Smooth muscle cell (in vitro differentiated cells): Measurements from ENCODE around the gene PRDM2. TPM values are rescaled to one million over a fixed set of nuclear protein-coding genes. Genes with fewer than 3 reads are reported as not detected.
A peak's percentile ranks its signal among the peaks of the same experiment; 100 is the strongest.

Experiments
- DNase-seq: peaks from one replicate; lab custom pipeline; 2025; ENCODE audit not compliant: unreplicated experiment; lab: John Stamatoyannopoulos, UW
- H2AFZ ChIP-seq: fragments of 200-600 bp; sonication (generic); 2 replicates; pipeline ENCODE4 v1.6.0; 2016; ENCODE audit warnings: antibody characterized with exemption, low read depth, mild to moderate bottlenecking
- H3F3A ChIP-seq: fragments of 200-600 bp; sonication (generic); 2 replicates; pipeline ENCODE4 v1.6.0; 2017; ENCODE audit warnings: antibody characterized with exemption, low read depth
- H3K27ac ChIP-seq: fragments of 200-600 bp; sonication (generic); 2 replicates; pipeline ENCODE4 v1.5.1; 2016; ENCODE audit warnings: low read depth, mild to moderate bottlenecking
- H3K27me3 ChIP-seq: fragments of 200-600 bp; sonication (generic); 2 replicates; pipeline ENCODE4 v1.6.1; 2016; ENCODE audit warnings: low read depth, mild to moderate bottlenecking
- H3K36me3 ChIP-seq: fragments of 200-600 bp; sonication (generic); 2 replicates; pipeline ENCODE4 v1.5.1; 2016; ENCODE audit warnings: low read depth
- H3K4me1 ChIP-seq: fragments of 200-600 bp; sonication (generic); 2 replicates; pipeline ENCODE4 v1.5.1; 2016; ENCODE audit warnings: low read depth
- H3K4me2 ChIP-seq: fragments of 200-600 bp; sonication (generic); 2 replicates; pipeline ENCODE4 v1.6.0; 2016; ENCODE audit warnings: mild to moderate bottlenecking
- H3K4me3 ChIP-seq: fragments of 200-600 bp; sonication (generic); 2 replicates; pipeline ENCODE4 v1.5.1; 2016; ENCODE audit warnings: mild to moderate bottlenecking
- H3K79me2 ChIP-seq: fragments of 200-600 bp; sonication (generic); 2 replicates; pipeline ENCODE4 v1.6.0; 2016; ENCODE audit warnings: low read depth, mild to moderate bottlenecking
- H3K9ac ChIP-seq: fragments of 200-600 bp; sonication (generic); 2 replicates; pipeline ENCODE4 v1.6.0; 2016; ENCODE audit warnings: low read depth
- H3K9me3 ChIP-seq: fragments of 200-600 bp; sonication (generic); replicated peaks from 2 replicates; pipeline ENCODE4 v1.5.1; 2016; ENCODE audit warnings: low read depth
- H4K20me1 ChIP-seq: fragments of 200-600 bp; sonication (generic); 2 replicates; pipeline ENCODE4 v1.6.0; 2016; ENCODE audit warnings: low read depth
- WGBS: methylation state at CpG from one replicate; pipeline ENCODE4 v1.1.7; 2016; ENCODE audit warnings: low lambda C conversion rate; 5-methylcytosine and 5-hydroxymethylcytosine counted together
- polyA plus RNA-seq: library from polyadenylated mRNA; unstranded; fragments of >200 nt; fragmentation: Nextera tagmentation; extraction: Ambion mirVana; gene quantifications from 2 replicates; pipeline ENCODE4 v1.2.1, GENCODE V29; 2016
- total RNA-seq: library from RNA; depleted of rRNA; stranded (reverse); fragments of >200 nt; gene quantifications from 2 replicates; pipeline ENCODE4 v1.2.3, GENCODE V29; 2014
- TF ChIP-seq, protein P1 (sequence below): fragments of 200-600 bp; sonication (generic); IDR thresholded peaks from 2 replicates; pipeline ENCODE4 v1.5.1; 2017; ENCODE audit warnings: borderline replicate concordance, mild to moderate bottlenecking, antibody characterized with exemption; ENCODE audit not compliant: insufficient read depth, poor library complexity, severe bottlenecking

Gene PRDM2
- total and polyA plus RNA-seq, 2 experiments from 2014 or later, result 19.8 to 20.0 TPM

DNA sequence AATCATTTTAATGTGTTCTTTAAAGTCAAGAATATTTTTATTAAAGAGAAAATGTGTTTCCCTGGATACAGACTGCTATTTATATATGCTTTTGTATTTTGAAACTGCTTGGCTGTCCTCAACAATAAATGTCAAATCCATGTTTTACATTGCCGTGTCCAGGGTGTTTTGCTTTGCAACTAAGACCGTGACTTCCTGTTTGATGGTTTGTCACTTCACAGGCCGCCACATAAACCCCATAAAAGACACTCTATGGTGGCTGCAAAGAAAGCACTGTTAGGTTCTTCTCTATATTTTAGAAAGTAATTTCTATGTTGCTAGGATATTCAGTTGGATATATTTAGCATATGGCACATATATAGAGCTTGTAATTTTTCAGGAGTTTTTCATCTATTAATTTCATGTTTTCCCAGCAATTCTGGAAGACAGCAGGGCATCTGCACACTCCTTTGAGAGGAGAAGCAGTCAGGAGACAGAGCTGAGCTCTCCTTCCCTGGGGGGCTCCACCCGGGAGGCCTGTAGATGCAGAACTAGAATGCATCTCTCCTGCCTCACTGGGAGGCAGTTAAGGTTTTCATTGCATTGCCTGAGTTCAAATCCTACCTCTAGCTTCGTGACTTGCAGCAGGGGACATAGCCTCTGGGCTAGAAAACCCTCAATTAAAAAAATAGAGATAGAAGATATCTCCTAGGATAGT, 33.1 kb downstream of the PRDM2 start:
- no peak overlapping the region for H3K27ac ChIP-seq

DNA sequence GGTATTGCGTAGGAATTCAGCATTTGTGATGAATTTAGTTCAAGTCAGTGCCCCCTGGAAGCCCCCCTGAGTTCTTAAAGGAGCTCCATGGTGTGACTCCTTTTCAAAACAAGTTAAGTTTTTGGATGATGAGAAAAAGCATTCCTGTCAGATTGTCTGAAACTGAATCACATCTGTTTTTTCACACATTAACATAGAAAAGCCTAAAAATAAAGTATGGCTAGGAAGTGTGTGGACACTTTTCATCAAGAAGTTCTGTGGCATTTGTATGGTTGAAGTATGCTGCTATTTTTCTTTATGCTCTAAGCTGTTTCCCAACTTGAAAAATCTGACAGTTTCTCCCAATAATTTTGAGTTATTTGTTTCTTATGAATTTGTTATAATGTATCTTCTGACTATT, 33.7 kb downstream of the PRDM2 start:
- Histone ChIP-seq H3K4me2 (no peak overlapping the region), H3K27ac (no peak overlapping the region), H3K4me1 (no peaks in the 10 kb centered on the region), H3K4me3 (no peak overlapping the region), H3F3A (no peaks in the 10 kb centered on the region), H3K27me3 (no peaks in the 10 kb centered on the region), H3K9ac (no peak overlapping the region), H2AFZ (no peak overlapping the region), H3K9me3 (no peaks in the 10 kb centered on the region), H4K20me1 (peaks cover 10% of the 10 kb centered on the region), H3K79me2 (peaks cover 6% of the 10 kb centered on the region), H3K36me3 (no peaks in the 10 kb centered on the region)
- no peak for DNase-seq
- WGBS, result 83% methylated on average over 1 of the region's 1 CpG
- TF ChIP-seq, protein P1, sequence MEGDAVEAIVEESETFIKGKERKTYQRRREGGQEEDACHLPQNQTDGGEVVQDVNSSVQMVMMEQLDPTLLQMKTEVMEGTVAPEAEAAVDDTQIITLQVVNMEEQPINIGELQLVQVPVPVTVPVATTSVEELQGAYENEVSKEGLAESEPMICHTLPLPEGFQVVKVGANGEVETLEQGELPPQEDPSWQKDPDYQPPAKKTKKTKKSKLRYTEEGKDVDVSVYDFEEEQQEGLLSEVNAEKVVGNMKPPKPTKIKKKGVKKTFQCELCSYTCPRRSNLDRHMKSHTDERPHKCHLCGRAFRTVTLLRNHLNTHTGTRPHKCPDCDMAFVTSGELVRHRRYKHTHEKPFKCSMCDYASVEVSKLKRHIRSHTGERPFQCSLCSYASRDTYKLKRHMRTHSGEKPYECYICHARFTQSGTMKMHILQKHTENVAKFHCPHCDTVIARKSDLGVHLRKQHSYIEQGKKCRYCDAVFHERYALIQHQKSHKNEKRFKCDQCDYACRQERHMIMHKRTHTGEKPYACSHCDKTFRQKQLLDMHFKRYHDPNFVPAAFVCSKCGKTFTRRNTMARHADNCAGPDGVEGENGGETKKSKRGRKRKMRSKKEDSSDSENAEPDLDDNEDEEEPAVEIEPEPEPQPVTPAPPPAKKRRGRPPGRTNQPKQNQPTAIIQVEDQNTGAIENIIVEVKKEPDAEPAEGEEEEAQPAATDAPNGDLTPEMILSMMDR, result no peak

More for the DNA sequence above, 33.1 kb downstream of the PRDM2 start:
- Histone ChIP-seq H3K27me3 (no peaks in the 10 kb centered on the region), H3K9ac (no peak overlapping the region), H3K79me2 (peaks cover 6% of the 10 kb centered on the region), H2AFZ (no peak overlapping the region), H3K4me3 (no peak overlapping the region), H3K9me3 (no peaks in the 10 kb centered on the region), H3K4me2 (peak overlapping the region; percentile 29), H3K36me3 (no peaks in the 10 kb centered on the region), H4K20me1 (peaks cover 13% of the 10 kb centered on the region), H3F3A (no peaks in the 10 kb centered on the region), H3K4me1 (no peaks in the 10 kb centered on the region)
- WGBS, result 39% methylated on average over 5 of the region's 5 CpGs
- TF ChIP-seq, protein P1, result no peak
- no peak for DNase-seq

DNA sequence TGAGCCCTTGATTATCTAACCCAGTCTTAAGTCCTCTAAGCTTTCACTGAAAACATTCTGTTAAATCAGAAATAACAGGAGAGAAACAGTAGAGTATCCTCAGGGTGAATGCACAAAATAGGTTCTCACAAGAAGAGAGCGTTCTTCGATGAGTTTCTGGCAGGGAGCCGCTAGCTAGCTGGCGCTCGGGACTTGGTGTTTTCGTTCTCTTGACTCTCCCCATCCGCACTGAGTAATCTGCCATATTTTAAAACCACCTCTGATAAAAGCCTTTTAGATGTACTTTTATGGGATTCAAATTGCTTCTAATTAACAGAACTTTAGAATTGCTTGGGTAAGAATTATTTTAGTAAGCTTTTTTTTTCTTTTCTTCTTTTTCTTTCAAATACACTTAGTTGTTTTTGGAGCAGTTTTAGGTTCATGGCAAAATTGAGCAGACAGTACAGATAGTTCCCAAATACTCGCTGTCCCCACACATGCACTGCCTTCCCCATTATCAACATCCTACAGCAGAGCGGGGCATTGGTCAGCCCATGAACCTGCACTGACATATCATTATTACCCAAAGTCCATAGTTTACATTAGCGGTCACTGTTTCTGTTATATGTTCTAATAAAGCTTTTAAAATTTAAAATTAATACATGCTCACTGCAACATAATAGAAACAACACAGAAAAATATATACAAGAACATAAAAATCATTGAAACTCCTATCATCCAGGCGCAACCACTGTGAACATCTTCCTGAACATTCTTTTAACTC, 35.4 kb downstream of the PRDM2 start:
- Histone ChIP-seq H3K36me3 (no peaks in the 10 kb centered on the region), H3K9ac (no peak overlapping the region), H3K4me3 (no peak overlapping the region), H3K79me2 (no peaks in the 10 kb centered on the region), H3K4me1 (no peaks in the 10 kb centered on the region), H4K20me1 (peaks cover 6% of the 10 kb centered on the region), H3K4me2 (no peak overlapping the region), H3K27ac (no peak overlapping the region), H3K27me3 (no peaks in the 10 kb centered on the region), H3K9me3 (no peaks in the 10 kb centered on the region), H3F3A (no peaks in the 10 kb centered on the region), H2AFZ (no peak overlapping the region)
- TF ChIP-seq, protein P1, result no peak
- no peak for DNase-seq
- WGBS, result 75% methylated on average over 11 of the region's 11 CpGs
